ENCODE results near the gene CCDC89.

The CCDC89 gene

GRCh38 chr11:85685125-85685819 is 723 bp downstream of the CCDC89 start:
- no peak for TF ChIP-seq CTCF (IDR thresholded peaks at IDR 0.05; ENCODE audit: low read depth, low read length)
- DNase-seq: no peak
- no peaks in the 10 kb centered on the region for H3K27me3 ChIP-seq (ENCODE audit: insufficient read depth, low read depth, severe bottlenecking)
- H3K4me3 ChIP-seq (ENCODE audit: low read depth, low read length): no peak overlapping the region
- H3K9me3 ChIP-seq (ENCODE audit: severe bottlenecking): no peaks in the 10 kb centered on the region
- no peaks in the 10 kb centered on the region for H3K36me3 ChIP-seq
- H3K27ac ChIP-seq: no peak overlapping the region

GRCh38 chr11:85682330-85683305 is 3.4 kb downstream of the CCDC89 start:
- no peaks in the 10 kb centered on the region for H3K27me3 ChIP-seq (ENCODE audit: insufficient read depth, low read depth, severe bottlenecking)
- peak; percentile 38 for DNase-seq
- peak overlapping the region; percentile 40 for H3K4me3 ChIP-seq (ENCODE audit: low read depth, low read length)
- H3K36me3 ChIP-seq: no peaks in the 10 kb centered on the region
- H3K9me3 ChIP-seq (ENCODE audit: severe bottlenecking): no peaks in the 10 kb centered on the region
- TF ChIP-seq CTCF (IDR thresholded peaks at IDR 0.05; ENCODE audit: low read depth, low read length): no peak
- no peak overlapping the region for H3K27ac ChIP-seq

GRCh38 chr11:85680897-85681296 is 5.1 kb downstream of the CCDC89 start:
- TF ChIP-seq CTCF (IDR thresholded peaks at IDR 0.05; ENCODE audit: low read depth, low read length): no peak
- peak; percentile 40 for DNase-seq

GRCh38 chr11:85679576-85679975 is 6.4 kb downstream of the CCDC89 start:
- Histone ChIP-seq H3K9me3 (ENCODE audit: severe bottlenecking) (no peaks in the 10 kb centered on the region), H3K4me3 (ENCODE audit: low read depth, low read length) (no peak overlapping the region), H3K27me3 (ENCODE audit: insufficient read depth, low read depth, severe bottlenecking) (no peaks in the 10 kb centered on the region), H3K36me3 (no peaks in the 10 kb centered on the region), H3K27ac (no peak overlapping the region; the same call in 1 of the 2 replicates)
- no peak for DNase-seq
- TF ChIP-seq CTCF (IDR thresholded peaks at IDR 0.05; ENCODE audit: low read depth, low read length): no peak

More at GRCh38 chr11:85680897-85681296, 5.1 kb downstream of the CCDC89 start:
- no peak overlapping the region for H3K4me3 ChIP-seq (ENCODE audit: low read depth, low read length)
- no peaks in the 10 kb centered on the region for H3K36me3 ChIP-seq
- no peak overlapping the region for H3K27ac ChIP-seq
- no peaks in the 10 kb centered on the region for H3K9me3 ChIP-seq (ENCODE audit: severe bottlenecking)
- H3K27me3 ChIP-seq (ENCODE audit: insufficient read depth, low read depth, severe bottlenecking): no peaks in the 10 kb centered on the region

- DNase-seq: no peak
- no peak overlapping the region for H3K27ac ChIP-seq
- no peaks in the 10 kb centered on the region for H3K36me3 ChIP-seq
- no peak overlapping the region for H3K4me3 ChIP-seq (ENCODE audit: low read depth, low read length)
- TF ChIP-seq CTCF (IDR thresholded peaks at IDR 0.05; ENCODE audit: low read depth, low read length): no peak
- peaks cover 7% of the 10 kb centered on the region for H3K9me3 ChIP-seq (ENCODE audit: severe bottlenecking)
- H3K27me3 ChIP-seq (ENCODE audit: insufficient read depth, low read depth, severe bottlenecking): no peaks in the 10 kb centered on the region
Observed at GRCh38 chr11:85673393-85673792, 12.6 kb downstream of the CCDC89 start.
